ENCODE measurements around the gene SOHLH2.

Gene SOHLH2

GRCh38 chr13:36130552-36131221 lies 83.7 kb downstream of the SOHLH2 start:
- no peak for DNase-seq

- DNase-seq: no peak
These were observed 84.2 kb downstream of the SOHLH2 start for GRCh38 chr13:36130193-36130551.

GRCh38 chr13:36129539-36129938 lies 84.8 kb downstream of the SOHLH2 start:
- DNase-seq: no peak

- DNase-seq: no peak
These were observed 87.9 kb downstream of the SOHLH2 start for GRCh38 chr13:36126491-36126890.

- DNase-seq: no peak
These were observed 88.5 kb downstream of the SOHLH2 start for GRCh38 chr13:36125841-36126240.

GRCh38 chr13:36124236-36124822 lies 90.0 kb downstream of the SOHLH2 start:
- no peak for DNase-seq

Measured in NCI-H2171 (cell line).